Stimulated activated CD8-positive, alpha-beta memory T cell treated with anti-CD3 and anti-CD28 coated beads, Interleukin-4, amount 100 ng/mL, for 4 hours (primary cell): ENCODE measurements around the gene MTX3.

ENCODE experiments used
- DNase-seq, 2 donors: peaks; one replicate each; pipeline ENCODE4 v3.0.0-alpha.2; 2020; ENCODE audit warnings: low read depth in 2 of 2, low spot score in 1 of 2

Gene MTX3

DNA sequence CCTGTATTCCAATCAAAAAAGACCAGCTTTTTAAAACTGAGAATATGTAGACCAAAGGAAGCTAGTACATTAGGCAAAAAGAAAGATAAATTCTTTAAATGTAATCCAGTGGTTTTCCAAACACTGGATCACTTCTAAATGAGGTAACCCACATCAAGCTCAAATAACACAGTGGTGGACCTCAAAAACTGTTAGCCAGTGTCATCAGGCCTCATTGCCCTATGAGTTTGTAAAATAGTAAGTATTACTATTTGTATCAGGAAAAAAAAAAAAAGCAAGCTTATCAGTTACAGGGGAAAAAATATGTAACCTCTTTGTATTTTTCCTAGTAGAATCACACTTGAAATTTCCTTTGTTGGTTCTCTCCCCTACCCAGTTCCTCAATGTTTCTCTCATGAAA, 6.7 kb downstream of the MTX3 start:
- DNase-seq = no peak

DNA sequence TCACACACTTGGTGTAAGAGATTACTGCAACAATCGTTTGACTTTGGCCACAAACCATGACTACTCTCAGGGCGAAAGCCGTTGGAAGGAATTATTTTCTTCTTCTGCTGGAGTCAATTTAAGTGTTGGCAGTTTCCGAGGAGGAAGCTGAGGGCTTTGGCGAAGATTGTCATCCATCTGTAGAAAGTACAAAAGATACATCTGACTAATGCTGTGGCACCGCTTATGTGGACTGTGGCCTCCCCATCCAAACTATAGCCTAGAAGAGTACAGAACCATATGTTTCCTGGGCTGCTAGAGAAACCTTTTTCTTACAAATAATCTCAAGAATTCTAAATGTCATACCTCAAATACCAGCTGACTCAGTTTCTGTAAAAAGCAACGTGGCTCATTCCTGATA, 7.4 kb downstream of the MTX3 start:
- no peak for DNase-seq

DNA sequence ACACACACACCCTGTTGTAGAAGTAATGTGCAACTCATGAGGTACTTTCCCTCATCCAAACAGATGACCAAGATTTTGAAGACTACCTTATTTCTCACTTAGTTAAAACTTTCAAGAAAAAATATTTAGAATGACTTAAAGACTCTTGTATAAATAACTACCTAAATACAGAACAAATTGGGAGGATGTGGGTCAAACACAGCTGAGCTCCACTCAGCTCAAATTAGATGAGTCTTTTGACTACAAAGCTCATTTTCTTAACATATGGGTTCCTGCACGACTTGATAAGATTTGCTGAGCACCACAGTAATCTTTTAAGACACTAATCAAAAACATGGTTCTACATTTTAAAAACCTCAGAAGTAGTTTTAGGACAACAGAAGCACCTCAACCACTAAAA, 8.9 kb downstream of the MTX3 start:
- no peak for DNase-seq

DNA sequence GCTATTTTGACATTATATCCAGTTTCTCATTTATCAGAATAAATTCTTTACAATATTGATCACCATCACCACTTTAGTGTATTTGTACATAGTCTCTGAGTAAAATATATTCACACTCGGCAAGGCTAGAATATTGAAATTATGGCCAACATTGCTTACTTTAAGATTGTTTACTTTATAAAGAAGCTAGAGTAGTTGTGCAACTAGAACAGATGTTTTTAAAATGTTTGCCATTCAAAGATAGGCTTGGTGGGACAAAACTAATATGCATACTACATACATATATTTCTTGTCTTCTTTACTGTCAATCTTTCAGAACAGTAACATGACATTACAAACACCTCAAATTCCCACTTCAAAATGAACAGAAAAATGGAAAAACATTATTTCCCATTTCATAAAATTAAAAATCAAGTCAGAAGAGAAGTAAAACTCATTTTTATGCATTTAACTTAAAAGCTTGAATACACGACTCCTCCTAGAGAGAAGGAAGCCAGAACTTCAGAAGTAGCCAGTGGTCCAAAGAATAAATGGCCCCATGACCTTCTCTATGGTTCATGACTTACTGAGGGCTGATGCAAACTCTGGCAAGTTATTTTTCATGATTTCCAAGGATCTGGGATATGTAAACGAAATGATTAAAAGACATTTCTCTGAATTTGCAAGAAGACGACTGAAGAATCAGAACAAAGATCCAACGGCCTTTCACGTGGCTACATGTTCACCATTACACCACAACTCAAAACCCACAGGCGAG, 14.1 kb downstream of the MTX3 start:
- no peak for DNase-seq

DNA sequence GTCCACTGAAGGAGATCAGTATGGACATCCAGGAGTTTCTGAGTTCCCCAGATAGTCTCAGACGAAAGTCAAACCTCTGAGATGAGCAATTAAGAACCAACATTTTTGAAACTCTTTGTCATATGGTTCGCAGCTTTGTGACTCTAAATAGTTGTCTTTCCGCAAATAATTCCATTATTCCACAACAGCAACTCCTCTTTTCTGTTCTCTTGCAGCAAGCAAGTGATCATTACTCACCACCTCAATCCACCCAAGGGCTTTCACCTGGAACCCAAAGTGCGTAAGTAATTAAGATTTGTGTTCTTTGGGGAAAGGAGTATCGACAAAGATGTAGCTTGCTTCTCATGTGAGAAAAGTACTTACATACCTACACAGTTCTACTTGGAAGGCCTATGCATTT, 15.6 kb downstream of the MTX3 start:
- DNase-seq = no peak

DNA sequence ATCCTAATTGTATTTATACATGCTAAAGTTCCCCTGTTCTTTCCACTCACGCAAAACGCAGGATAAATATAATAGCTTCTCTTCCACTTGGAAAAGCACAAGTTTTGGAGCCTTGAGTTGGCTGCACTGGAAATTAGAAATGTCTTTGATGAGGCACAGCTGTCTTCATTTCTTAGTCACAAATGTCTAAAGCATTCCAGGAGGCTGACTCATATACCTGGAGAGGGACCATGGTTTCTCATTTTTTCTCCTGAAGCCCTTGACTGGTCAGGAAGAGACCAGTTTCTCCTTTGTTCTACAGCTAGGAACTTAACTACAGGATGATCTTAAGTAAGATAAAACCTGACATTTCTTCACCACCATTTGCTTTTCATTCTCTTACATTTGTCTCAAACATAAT, 16.2 kb downstream of the MTX3 start:
- no peak for DNase-seq

DNA sequence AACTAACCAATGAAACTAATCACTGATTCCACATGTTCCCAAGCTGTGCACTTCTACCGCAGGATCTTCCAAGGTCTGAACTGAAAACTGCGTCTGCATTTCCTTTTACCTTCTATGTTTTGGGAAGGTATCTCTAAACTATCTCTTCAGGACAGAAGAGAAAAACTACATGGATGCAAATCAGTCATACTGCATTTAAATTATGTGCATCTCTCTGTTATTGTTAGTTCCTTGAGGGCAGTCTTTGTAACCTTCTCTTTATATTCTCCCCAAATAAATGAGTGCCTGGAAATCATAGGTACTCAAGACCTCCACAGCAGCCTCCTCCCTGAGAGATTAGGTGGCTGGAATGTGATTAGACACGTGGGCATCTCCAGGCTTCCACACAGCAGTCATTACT, 17.1 kb downstream of the MTX3 start:
- DNase-seq = no peak

DNA sequence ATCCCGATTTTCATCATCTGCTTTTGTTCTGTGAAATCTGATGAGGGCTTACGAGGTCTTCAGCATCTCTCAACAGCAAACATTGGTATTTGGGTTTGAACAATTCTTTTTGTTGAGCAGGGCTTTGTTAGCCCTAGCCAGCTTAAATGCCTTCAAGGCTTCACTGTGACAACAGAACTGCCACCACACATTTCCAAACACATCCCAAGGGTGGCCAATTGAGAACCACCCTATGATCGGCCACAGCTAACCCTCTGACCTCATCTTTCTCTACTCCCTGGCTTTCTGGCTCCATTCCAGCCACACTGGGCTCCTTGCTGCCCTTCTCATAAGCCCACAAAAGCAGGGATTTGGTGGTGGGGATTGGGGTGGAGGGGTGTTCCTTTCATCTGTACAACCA, 17.6 kb downstream of the MTX3 start:
- no peak for DNase-seq

DNA sequence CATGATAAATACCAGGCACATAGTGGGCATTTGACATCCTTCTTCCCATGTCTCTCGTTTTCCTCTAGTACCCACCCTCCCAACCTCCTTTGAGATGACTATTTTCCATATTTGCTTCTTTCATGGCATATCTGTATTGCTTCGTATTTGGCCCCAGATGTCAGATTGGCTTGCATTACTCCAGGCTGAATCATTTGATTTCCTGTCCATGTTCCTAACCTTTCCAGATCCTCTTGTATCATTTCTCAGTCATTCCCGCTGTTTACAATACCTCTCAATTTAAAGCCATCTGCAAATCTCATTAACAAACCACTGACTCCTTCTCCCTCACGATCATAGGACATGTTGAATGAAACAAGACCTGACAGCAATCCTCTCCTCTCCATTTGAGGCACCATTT, 19.9 kb downstream of the MTX3 start:
- DNase-seq = no peak

DNA sequence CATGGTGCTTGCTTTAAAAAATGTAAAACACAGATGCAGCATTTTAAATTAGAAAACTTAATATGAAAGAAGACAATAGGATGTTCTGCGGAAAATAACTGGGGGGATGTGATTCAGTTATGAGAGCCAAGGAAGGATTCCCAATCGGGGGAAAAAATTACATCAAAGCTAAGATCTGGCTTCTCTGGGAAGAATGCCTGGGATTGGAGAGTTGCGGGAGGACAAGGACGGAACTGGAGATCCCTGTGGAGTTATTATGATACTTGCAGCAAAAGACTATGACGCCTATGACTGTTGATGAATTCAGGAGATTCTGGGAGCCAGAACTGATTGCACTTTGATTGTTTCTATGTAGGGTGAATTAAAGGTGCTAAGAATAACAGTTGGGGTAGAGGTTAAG, 24.6 kb downstream of the MTX3 start:
- DNase-seq = no peak

DNA sequence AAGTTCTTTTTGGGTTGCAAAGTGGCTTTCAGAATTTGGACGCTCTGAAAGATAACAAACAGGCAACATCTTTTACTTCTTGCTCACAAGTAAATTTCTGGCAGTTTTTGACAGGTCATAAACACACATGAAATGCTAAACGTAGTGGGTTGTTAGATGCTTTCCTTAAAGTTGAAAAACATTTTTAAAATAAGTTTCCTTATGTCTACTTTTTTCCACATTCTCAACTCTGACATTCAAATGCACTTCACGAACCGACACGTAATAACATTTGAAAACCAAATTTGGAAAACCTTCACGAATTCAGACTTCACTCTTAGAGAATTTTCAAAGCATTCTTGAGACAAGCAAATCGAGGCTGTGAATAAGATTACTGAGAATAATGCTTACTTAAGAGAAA, 26.9 kb downstream of the MTX3 start:
- DNase-seq = no peak

DNA sequence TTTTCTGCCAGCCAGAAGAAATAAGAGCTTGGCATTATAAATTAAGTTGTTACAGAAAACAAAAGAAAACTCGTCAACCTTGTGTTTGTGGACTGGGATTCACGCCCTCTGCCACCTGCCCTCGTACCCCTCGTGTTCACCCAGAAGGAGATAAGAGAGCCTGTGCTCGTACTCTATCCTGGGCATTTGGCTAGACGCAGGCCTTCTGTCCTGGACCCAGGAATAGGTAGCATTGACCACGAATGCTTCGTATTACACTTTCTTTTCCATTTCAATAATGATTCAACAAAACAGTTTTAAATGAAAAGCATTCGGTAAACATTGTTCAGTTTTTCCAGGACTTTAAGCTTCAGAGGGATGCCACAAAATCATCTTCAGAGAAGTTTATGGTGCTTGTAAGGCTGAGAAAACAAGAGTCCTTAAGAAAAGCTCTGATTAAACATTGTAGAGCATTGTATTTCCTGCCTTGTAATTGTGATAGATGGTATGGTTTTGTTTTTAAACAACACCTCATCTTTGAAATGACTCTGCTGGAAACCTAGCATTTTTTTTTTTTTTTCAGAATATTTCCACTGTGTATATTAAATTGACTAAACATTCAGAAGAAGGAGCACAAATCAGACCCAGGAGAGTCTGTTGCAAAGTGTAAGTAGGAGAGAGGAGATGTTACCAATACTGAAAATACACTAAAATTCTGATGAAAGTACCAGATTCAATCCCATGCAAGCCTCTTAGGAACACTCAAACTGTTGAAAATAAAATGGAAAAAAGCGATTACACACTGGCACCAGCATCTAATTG, 27.6 kb downstream of the MTX3 start:
- DNase-seq = no peak

DNA sequence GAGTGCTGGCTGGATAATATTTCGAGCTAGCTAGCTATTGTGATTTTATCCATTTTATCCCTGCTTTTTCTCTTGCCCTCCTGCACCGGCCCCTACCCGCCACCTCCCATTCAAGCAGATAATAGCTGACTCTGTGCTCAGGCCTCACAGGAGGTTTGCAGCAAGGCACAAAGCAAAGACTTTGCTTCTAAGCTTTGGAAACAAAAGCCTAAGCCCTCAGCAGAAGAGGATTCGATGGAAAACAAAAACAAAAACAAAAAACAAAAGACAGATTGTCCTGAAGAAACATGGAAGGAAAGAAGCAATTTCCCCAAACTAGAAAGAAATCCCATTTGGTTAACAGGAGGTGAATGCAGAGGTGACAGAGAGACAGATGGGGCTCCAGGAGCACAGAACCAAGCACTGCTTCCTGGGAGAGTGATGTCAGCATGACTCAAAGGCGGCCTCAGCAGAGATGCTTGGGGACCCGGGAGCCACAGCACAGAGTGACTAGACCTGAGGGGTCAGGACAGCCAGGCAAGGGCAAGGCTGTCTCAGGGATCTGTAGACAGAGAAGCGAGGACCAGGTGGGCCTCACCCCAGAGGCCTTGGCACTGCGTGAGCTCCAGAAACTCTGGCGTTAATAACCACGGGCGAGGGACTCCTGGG, 28.4 kb downstream of the MTX3 start:
- no peak for DNase-seq

DNA sequence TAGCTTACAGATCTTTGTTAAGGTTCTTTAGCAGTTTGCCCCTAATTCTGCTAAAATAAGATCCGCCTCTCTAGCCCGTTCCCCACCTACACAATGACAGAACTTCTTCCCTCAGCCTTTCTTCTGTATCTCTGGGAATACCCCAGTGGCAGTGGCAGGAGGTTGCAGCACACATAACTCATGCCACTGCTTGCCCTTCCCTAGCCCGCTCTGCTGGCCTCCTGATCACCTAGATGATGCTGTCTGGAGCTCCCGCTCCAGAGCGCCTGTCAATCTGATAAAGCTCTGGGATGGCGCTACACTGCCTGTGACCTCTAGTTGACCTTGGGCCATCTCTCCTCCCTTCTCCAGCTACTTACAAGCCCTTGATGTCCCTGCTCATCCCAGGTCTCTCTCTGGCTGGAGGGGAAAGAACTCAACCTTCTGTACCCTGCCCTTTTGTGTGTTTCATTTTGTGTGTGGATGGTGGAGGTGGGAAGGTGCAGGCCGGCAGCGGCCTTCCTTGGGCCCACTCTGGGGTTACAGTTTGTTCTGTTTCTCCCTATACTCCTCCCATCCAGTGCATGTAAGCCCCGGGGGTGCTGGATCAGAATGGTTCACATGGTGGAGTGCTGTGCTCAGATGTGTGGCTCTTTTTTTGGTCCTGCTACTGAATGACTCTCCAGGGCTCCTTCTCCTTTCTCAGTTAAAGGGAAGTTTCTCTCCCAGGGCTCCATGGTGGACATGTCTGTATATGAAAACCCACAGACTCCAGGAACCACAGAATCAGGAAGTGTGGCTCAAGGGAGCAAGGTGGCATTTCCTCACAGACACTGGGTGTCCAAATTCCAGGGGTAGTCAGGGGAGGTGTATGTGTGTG, 29.1 kb downstream of the MTX3 start:
- no peak for DNase-seq

DNA sequence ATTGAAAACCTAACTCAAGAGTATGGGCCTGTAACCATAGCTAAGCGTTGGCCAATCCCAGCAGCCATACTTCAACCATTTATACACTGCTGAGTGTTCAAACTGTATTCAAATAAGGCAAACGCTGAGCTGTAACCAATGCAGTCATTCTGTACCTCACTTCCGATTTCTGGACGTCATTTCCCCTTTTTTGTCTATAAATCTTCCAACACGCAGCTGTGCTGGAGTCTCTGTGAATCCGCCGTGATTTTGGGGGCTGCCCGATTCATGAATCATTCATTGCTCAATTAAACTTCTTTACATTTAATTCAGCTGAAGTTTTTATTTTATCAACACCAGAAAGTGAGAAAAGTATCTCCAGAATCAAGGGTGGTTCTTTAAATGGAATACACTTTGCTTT, 31.7 kb downstream of the MTX3 start:
- DNase-seq = no peak

DNA sequence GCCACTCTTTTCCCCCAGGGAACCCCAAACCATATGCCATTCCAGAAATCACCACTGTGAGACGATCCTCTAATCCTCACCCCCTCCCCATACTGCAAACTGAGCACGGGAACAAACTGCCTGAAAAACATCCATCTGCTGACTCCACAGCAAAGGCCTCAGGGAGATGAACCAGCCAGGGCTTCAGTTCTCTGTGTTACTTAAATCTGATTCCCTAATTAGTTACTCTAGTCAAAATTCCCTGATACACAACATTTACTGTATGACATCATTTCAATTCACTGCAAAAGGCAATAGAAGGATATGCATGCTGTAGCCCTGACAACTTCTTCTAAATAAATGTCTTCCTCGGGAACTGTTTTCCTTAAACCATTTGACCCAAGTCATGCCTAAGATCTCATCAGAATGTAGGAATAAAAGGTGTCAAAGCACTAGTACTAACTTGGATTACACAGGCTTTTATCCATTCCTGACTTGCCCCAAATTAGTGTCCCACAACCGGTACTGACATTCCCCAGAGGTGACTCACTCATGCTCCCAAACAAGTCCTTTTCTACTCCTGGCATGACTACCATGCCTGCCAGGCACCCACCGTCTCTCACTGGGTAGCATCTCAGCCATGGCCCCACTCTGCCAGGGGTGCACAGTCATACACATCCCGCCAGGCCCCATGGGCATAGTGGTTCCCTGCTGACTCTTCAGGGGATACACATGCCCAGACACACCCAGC, 35.0 kb downstream of the MTX3 start:
- no peak for DNase-seq

DNA sequence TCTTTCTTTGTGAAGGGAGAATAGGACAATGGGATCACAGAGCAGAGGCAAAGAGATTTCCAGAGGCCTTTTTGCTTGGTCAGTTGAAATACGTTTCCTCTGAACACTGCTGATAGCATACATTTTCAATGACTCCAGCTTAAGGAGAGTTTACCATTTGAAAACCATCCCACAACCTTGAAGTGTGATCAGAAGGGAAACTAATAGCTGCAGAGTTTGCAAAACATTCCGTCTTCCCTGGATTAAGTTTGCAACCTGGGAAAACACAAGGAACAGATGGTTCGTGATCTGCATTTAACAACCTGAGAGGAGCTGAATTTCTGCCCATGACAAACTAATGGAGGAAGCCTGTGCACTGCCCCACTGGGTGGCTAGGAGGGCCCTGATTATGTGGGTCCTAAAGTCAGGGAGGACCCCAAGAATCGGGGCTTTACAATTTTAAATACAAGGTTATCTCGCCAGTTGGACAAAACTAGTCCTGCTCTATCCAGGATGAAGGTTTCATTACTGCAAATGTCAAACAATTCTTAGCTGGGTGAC, 35.6 kb downstream of the MTX3 start:
- DNase-seq = no peak

DNA sequence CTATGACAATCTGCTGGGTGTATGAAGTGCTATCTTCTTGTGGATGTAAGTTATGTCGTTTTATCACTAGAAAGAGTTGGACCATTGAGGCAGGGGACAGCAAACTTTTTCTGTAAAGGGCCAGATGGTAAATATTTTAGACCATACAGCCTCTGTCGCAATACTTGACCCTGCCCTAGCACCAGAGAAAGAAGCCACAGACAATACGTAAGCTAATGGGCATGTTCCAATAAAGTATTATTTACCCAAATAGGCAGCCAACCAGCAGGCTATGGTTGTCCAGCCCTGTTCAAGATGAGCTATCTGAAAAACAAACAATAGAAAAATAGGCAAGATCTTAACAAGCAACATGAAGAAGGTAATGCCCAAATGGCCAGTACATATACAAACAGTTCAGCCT, 36.4 kb downstream of the MTX3 start:
- no peak for DNase-seq

DNA sequence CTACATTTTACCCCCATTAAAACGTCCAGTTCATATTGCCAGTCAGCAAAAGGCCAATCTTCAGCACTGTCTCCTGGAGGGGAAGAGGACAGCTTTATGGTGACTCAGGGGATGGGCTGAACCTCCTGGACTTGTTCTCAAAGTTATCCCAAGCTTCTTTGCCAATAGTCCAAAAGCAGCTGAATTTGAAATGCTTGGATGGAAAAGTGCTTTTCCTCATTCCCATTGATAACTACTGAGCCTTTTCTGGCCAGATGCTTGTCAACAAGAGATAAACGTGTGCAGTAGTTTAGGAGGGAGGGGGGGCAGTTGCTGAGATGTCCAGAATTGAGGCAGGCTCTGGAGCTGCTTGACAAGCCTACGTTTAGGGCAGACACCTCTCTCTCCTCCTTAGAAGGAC, 43.5 kb downstream of the MTX3 start:
- DNase-seq = no peak

DNA sequence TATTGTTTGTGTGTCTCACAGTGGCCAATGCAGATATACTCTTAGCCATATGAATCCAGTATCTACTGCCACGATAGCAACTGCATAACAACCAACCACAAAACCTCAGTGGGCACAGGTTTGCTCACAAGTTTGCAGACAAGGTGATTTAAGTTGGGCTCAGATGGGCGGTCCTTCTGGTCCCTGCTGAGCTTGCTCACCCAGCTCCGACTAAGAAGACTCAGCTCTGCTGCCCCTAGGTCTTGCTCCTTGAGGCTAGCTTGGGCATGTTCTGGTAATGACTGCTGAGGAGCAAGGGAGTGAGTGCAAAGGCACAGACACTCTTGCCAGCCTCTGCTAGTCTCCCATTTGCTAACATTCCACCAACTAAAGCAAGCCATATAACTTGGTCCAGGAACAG, 52.6 kb downstream of the MTX3 start:
- no peak for DNase-seq
